H1 (cell line): ENCODE data around the gene IDH2. TPM values are rescaled to one million over a fixed set of nuclear protein-coding genes. Genes with fewer than 3 reads are reported as not detected.

Experiments
- CTCF ChIA-PET: fragments of 300-600 bp; sonication (Branson Sonifier 250); formaldehyde crosslinking; loops from one replicate; lab custom pipeline; 2021; ENCODE audit not compliant: partially characterized antibody; lab: Charles Lee
- POLR2A ChIA-PET: fragments of 300-600 bp; sonication (Branson Sonifier 250); formaldehyde crosslinking; loops from one replicate; lab custom pipeline; 2021; ENCODE audit warnings: inconsistent platforms; ENCODE audit not compliant: partially characterized antibody; lab: Charles Lee
- DNase-seq, 2 experiments: peaks; one replicate each; pipeline versions ENCODE4 v3.0.0 to v3.0.0-alpha.2; 2010 to 2022; ENCODE audit warnings: low spot score in 2 of 2, low read depth in 1 of 2, mixed read lengths in 1 of 2
- FAIRE-seq: peaks from 2 replicates; lab custom pipeline; 2011; peaks lifted over from hg19 to GRCh38; lab: Jason Lieb, UNC
- H2AFZ ChIP-seq: 2 replicates; pipeline ENCODE4 v1.8.1; 2012; ENCODE audit warnings: low read length, inconsistent platforms
- H2AK5ac ChIP-seq: 2 replicates; pipeline ENCODE4 v1.6.1; 2013; ENCODE audit warnings: low read depth, low read length
- H2BK120ac ChIP-seq: replicated peaks from 2 replicates; pipeline ENCODE3; 2013; ENCODE audit warnings: low read depth, low read length, inconsistent platforms
- H2BK12ac ChIP-seq: 2 replicates; pipeline ENCODE4 v1.6.1; 2013; ENCODE audit warnings: low read depth, low read length
- H2BK15ac ChIP-seq: 2 replicates; pipeline ENCODE4 v1.6.1; 2013; ENCODE audit warnings: low read length
- H2BK20ac ChIP-seq: 2 replicates; pipeline ENCODE4 v1.6.1; 2013; ENCODE audit warnings: low read length
- H2BK5ac ChIP-seq: 2 replicates; pipeline ENCODE4 v1.6.1; 2013; ENCODE audit warnings: low read depth, low read length
- H3K14ac ChIP-seq: 2 replicates; pipeline ENCODE4 v1.6.1; 2013; ENCODE audit warnings: inconsistent platforms; ENCODE audit not compliant: insufficient read length
- H3K18ac ChIP-seq: 2 replicates; pipeline ENCODE4 v1.6.1; 2013; ENCODE audit warnings: low read length; ENCODE audit errors: extremely low read depth
- H3K23ac ChIP-seq: 2 replicates; pipeline ENCODE4 v1.6.1; 2013; ENCODE audit warnings: inconsistent platforms; ENCODE audit not compliant: insufficient read length
- H3K23me2 ChIP-seq: 2 replicates; pipeline ENCODE4 v1.6.1; 2013; ENCODE audit warnings: low read depth, low read length
- H3K27ac ChIP-seq: 2 replicates; pipeline ENCODE4 v1.6.1; 2011; ENCODE audit warnings: low read depth, low read length, inconsistent platforms
- H3K27me3 ChIP-seq, 4 experiments: replicated peaks in 1 of 4; 1 replicate in 1 of 4; 2 replicates in 3 of 4; pipeline versions ENCODE4 v1.6.1 to v1.8.1; 2011 to 2013; ENCODE audit warnings: low read length in 3 of 4, mild to moderate bottlenecking in 3 of 4, inconsistent platforms in 2 of 4, mixed read lengths in 2 of 4, moderate library complexity in 1 of 4; ENCODE audit not compliant: control insufficient read depth in 3 of 4, insufficient read depth in 3 of 4; ENCODE audit errors: extremely low read depth in 1 of 4
- H3K36me3 ChIP-seq, 4 experiments: 2 replicates each; pipeline versions ENCODE4 v1.6.1 to v1.8.1; 2011 to 2013; ENCODE audit warnings: mild to moderate bottlenecking in 4 of 4, low read length in 3 of 4, moderate library complexity in 2 of 4, control low read depth in 1 of 4, inconsistent platforms in 1 of 4; ENCODE audit not compliant: insufficient read depth in 4 of 4, control insufficient read depth in 2 of 4
- H3K4ac ChIP-seq: replicated peaks from 2 replicates; pipeline ENCODE3; 2013; ENCODE audit warnings: low read length, low read depth, mixed read lengths, inconsistent platforms; ENCODE audit not compliant: insufficient read length
- H3K4me1 ChIP-seq, 4 experiments: replicated peaks in 1 of 4; 1 replicate in 1 of 4; 2 replicates in 3 of 4; pipeline versions ENCODE4 v1.6.1 to v1.8.1; 2011 to 2013; ENCODE audit warnings: low read length in 3 of 4, inconsistent platforms in 2 of 4, mixed read lengths in 1 of 4; ENCODE audit not compliant: insufficient read depth in 4 of 4, control insufficient read depth in 3 of 4
- H3K4me2 ChIP-seq, 2 experiments: 2 replicates each; pipeline versions ENCODE4 v1.6.1 to v1.8.1; 2011 to 2013; ENCODE audit warnings: low read depth in 2 of 2, low read length in 2 of 2, control low read depth in 1 of 2, inconsistent platforms in 1 of 2, mild to moderate bottlenecking in 1 of 2; ENCODE audit not compliant: insufficient read depth in 1 of 2
- H3K4me3 ChIP-seq, 4 experiments: fragments of 200-600, 300-600 bp in 1 of 4; sonication (generic), shearing (Covaris generic), sonication (Bioruptor Twin) in 1 of 4; 2 replicates each; pipeline versions ENCODE4 v1.5.1 to v1.8.1; 2011 to 2016; ENCODE audit warnings: low read length in 4 of 4, low read depth in 3 of 4, control low read depth in 2 of 4, inconsistent platforms in 2 of 4, mild to moderate bottlenecking in 2 of 4, mixed read lengths in 1 of 4, moderate library complexity in 1 of 4; ENCODE audit not compliant: insufficient read depth in 2 of 4; ENCODE audit errors: extremely low read depth in 1 of 4
- H3K56ac ChIP-seq: replicated peaks from 2 replicates; pipeline ENCODE3; 2013; ENCODE audit warnings: low read depth, mild to moderate bottlenecking, mixed read lengths, low read length, inconsistent platforms; ENCODE audit not compliant: insufficient read length
- H3K79me1 ChIP-seq: 2 replicates; pipeline ENCODE4 v1.6.1; 2013; ENCODE audit warnings: low read depth, low read length, control low read depth
- H3K79me2 ChIP-seq, 2 experiments: 2 replicates each; pipeline versions ENCODE4 v1.6.1 to v1.8.1; 2012 to 2013; ENCODE audit warnings: low read length in 2 of 2, mild to moderate bottlenecking in 2 of 2, inconsistent platforms in 1 of 2; ENCODE audit not compliant: insufficient read depth in 2 of 2, control insufficient read depth in 1 of 2
- H3K9ac ChIP-seq, 4 experiments: replicated peaks in 1 of 4; 1 replicate in 1 of 4; 2 replicates in 3 of 4; pipeline versions ENCODE4 v1.6.1 to v1.8.1; 2011 to 2013; ENCODE audit warnings: low read depth in 3 of 4, low read length in 3 of 4, control low read depth in 2 of 4, mild to moderate bottlenecking in 2 of 4, moderate library complexity in 2 of 4, inconsistent platforms in 1 of 4; ENCODE audit errors: extremely low read depth in 1 of 4
- H3K9me3 ChIP-seq, 2 experiments: 2 replicates each; pipeline versions ENCODE4 v1.6.1 to v1.8.1; 2012 to 2013; ENCODE audit warnings: mild to moderate bottlenecking in 2 of 2, moderate library complexity in 2 of 2, control low read depth in 1 of 2, inconsistent platforms in 1 of 2, low read depth in 1 of 2, low read length in 1 of 2, mixed read lengths in 1 of 2; ENCODE audit not compliant: insufficient read depth in 2 of 2
- H4K20me1 ChIP-seq, 2 experiments: replicated peaks in 1 of 2; 2 replicates each; pipeline versions ENCODE3 to v1.8.1; 2011 to 2013; ENCODE audit warnings: inconsistent platforms in 2 of 2, low read length in 2 of 2, mild to moderate bottlenecking in 1 of 2; ENCODE audit not compliant: insufficient read depth in 2 of 2, control insufficient read depth in 1 of 2
- H4K5ac ChIP-seq: 2 replicates; pipeline ENCODE4 v1.6.1; 2013; ENCODE audit warnings: low read length, low read depth, mixed read lengths, inconsistent platforms; ENCODE audit not compliant: insufficient read length
- H4K8ac ChIP-seq: 2 replicates; pipeline ENCODE4 v1.8.0; 2013; ENCODE audit warnings: mild to moderate bottlenecking, moderate library complexity, low read length, inconsistent platforms; ENCODE audit not compliant: insufficient read depth; ENCODE audit errors: extremely low read depth
- H4K91ac ChIP-seq: replicated peaks from 2 replicates; pipeline ENCODE3; 2013; ENCODE audit warnings: low read length, mixed read lengths, inconsistent platforms; ENCODE audit not compliant: insufficient read length
- BRCA1 ChIP-seq: IDR thresholded peaks from 2 replicates; pipeline ENCODE4 v1.6.1; 2012; ENCODE audit warnings: low read depth, low read length, improper control_type of control experiment
- CBX8 ChIP-seq: fragments of 300-800, 300-1000 bp; sonication (generic); IDR thresholded peaks from 2 replicates; pipeline ENCODE4 v1.7.1; 2016; ENCODE audit warnings: low read depth, low read length, borderline replicate concordance
- CHD1 ChIP-seq: IDR thresholded peaks from 2 replicates; pipeline ENCODE4 v1.6.1; 2012; ENCODE audit warnings: low read depth, low read length, improper control_type of control experiment
- EGR1 ChIP-seq: IDR thresholded peaks from 2 replicates; pipeline ENCODE4 v1.6.1; 2011; ENCODE audit warnings: low read depth, low read length, borderline replicate concordance
- EP300 ChIP-seq, 2 experiments: IDR thresholded peaks; 1 replicate in 1 of 2; 2 replicates in 1 of 2; pipeline ENCODE4 v1.6.1; 2011 to 2012; ENCODE audit warnings: low read depth in 2 of 2, low read length in 2 of 2, mild to moderate bottlenecking in 2 of 2, borderline replicate concordance in 1 of 2, inconsistent platforms in 1 of 2, moderate library complexity in 1 of 2
- HDAC6 ChIP-seq: IDR thresholded peaks from one replicate; pipeline ENCODE4 v1.7.1; 2012; ENCODE audit warnings: low read depth, mild to moderate bottlenecking, inconsistent platforms, low read length, moderate library complexity
- JUND ChIP-seq: IDR thresholded peaks from 2 replicates; pipeline ENCODE4 v1.6.1; 2011; ENCODE audit warnings: mild to moderate bottlenecking, improper control_type of control experiment, low read length
- NRF1 ChIP-seq: IDR thresholded peaks from 2 replicates; pipeline ENCODE4 v1.6.1; 2011; ENCODE audit warnings: mild to moderate bottlenecking, low read depth, low read length, improper control_type of control experiment
- PHF8 ChIP-seq: fragments of 200-600 bp; sonication (generic); conservative IDR thresholded peaks from 2 replicates; pipeline ENCODE4 v1.7.1; 2012; ENCODE audit warnings: low read depth, mild to moderate bottlenecking, inconsistent platforms, low read length, moderate library complexity
- POLR2A ChIP-seq, 2 experiments: IDR thresholded peaks; 1 replicate in 1 of 2; 2 replicates in 1 of 2; pipeline ENCODE4 v1.6.1; 2011; ENCODE audit warnings: low read depth in 2 of 2, low read length in 2 of 2, mild to moderate bottlenecking in 2 of 2; ENCODE audit errors: control extremely low read depth in 1 of 2
- POLR2AphosphoS5 ChIP-seq: IDR thresholded peaks from 2 replicates; pipeline ENCODE4 v1.6.1; 2011; ENCODE audit warnings: low read depth, low read length
- RBBP5 ChIP-seq: IDR thresholded peaks from 2 replicates; pipeline ENCODE4 v1.7.1; 2012; ENCODE audit warnings: low read depth, mild to moderate bottlenecking, inconsistent platforms, low read length, moderate library complexity, borderline replicate concordance
- RFX5 ChIP-seq: IDR thresholded peaks from 2 replicates; pipeline ENCODE4 v1.6.1; 2011; ENCODE audit warnings: low read depth, low read length, improper control_type of control experiment, borderline replicate concordance
- USF2 ChIP-seq: IDR thresholded peaks from 2 replicates; pipeline ENCODE4 v1.6.1; 2011; ENCODE audit warnings: low read length, improper control_type of control experiment
- WGBS, 2 experiments: shearing (Covaris generic) in 1 of 2; methylation state at CpG; one replicate each; pipeline versions ENCODE4 v1.1.6 to v1.1.7; 2013 to 2015; ENCODE audit warnings: low lambda C conversion rate in 2 of 2, mixed read lengths in 2 of 2, inconsistent platforms in 1 of 2, low coverage in 1 of 2, missing lambda C conversion rate in 1 of 2; ENCODE audit not compliant: insufficient replicate concordance in 2 of 2, insufficient coverage in 1 of 2, insufficient read length in 1 of 2; ENCODE audit errors: extremely low coverage in 1 of 2, missing lambda C conversion rate in 1 of 2; 5-methylcytosine and 5-hydroxymethylcytosine counted together
- polyA plus RNA-seq, 7 experiments: library from polyadenylated mRNA; depleted of rRNA in 3 of 7; stranded (reverse) in 5 of 7; unstranded in 2 of 7; fragments of >200 nt in 5 of 7; fragments of 200-250 nt in 2 of 7; gene quantifications; 1 replicate in 5 of 7; 2 replicates in 1 of 7; 4 replicates in 1 of 7; pipeline versions ENCODE4 v1.2.1 to v1.2.3, GENCODE V29; 2011 to 2013; ENCODE audit warnings: missing spikeins in 2 of 7, mixed read lengths in 2 of 7
- total RNA-seq: library from RNA; stranded (reverse); fragmentation: NEBNext Ultra II Directional; extraction: Animal tissue kit (Norgen Biotek cat#: 25700); gene quantifications from 2 replicates; pipeline ENCODE4 v1.2.1, GENCODE V29; 2021

Gene IDH2
- total and polyA plus RNA-seq, 2 of the 8 experiments (the other 6 are each of a cell fraction or from before 2014, with no cell fraction given): 64.2 to 84.6 TPM

DNA sequence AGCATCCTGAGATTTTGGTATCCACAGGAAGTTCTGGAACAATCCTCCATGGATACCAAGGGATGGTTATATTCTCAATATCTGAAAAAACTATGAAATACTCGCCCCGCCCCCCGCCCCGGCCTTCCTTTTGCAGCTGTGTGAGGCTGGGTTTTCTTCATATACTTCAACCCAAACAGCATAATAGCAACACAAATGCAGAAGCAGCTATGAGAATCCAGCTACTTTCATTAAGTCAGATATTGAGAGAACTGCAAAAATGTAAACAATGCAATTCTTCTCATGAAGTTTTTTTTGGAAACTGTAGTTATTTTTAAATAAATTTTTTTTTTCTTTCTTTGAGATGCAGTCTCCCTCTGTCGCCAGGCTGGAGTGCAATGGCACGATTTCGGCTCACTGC is 10.9 kb upstream of the IDH2 start:
- FAIRE-seq: no peak
- H3K9ac ChIP-seq: no peak overlapping the region

More for the DNA sequence above, 10.9 kb upstream of the IDH2 start:
- H3K4ac ChIP-seq: no peak overlapping the region
- H4K8ac ChIP-seq: no peak overlapping the region
- H3K79me2 ChIP-seq: no peaks in the 10 kb centered on the region
- no peak overlapping the region for H2BK5ac ChIP-seq
- no peak overlapping the region for H4K5ac ChIP-seq
- H2AFZ ChIP-seq: no peak overlapping the region
- H2BK120ac ChIP-seq: no peak overlapping the region
- no peak overlapping the region for H2BK12ac ChIP-seq
- no peaks in the 10 kb centered on the region; the same call in 1 of the 2 replicates for H3K23me2 ChIP-seq
- H4K20me1 ChIP-seq: no peaks in the 10 kb centered on the region
- H3K4me1 ChIP-seq: no peaks in the 10 kb centered on the region
- H3K56ac ChIP-seq: no peak overlapping the region
- no peak overlapping the region for H3K4me3 ChIP-seq
- peaks cover 0 to 11% of the 10 kb centered on the region in 2 experiments; a peak in 3 of 4 replicates for H3K9me3 ChIP-seq
- TF ChIP-seq EGR1: no peak
- TF ChIP-seq CBX8: no peak
- TF ChIP-seq EP300 (IDR thresholded peaks at IDR 0.05; ENCODE audit: borderline replicate concordance in 1 of 2, low read depth in 2 of 2, low read length in 2 of 2): no peak
- no peak for TF ChIP-seq POLR2AphosphoS5
- TF ChIP-seq NRF1: no peak
- no peak for TF ChIP-seq POLR2A (IDR thresholded peaks at IDR 0.05; ENCODE audit: control extremely low read depth in 1 of 2, low read depth in 2 of 2, low read length in 2 of 2)
- no peak for TF ChIP-seq CHD1
- no peak for TF ChIP-seq RBBP5
- no peak for TF ChIP-seq JUND
- no peak for TF ChIP-seq PHF8
- no peak for TF ChIP-seq HDAC6
- no peak for TF ChIP-seq USF2
- no peak for TF ChIP-seq RFX5
- no peak for TF ChIP-seq BRCA1
- TF ChIP-seq, all 59 proteins: peak for 0
- DNase-seq: no peak
- no peak overlapping the region for H4K91ac ChIP-seq
- no peaks in the 10 kb centered on the region for H3K36me3 ChIP-seq
- no peak overlapping the region for H2AK5ac ChIP-seq
- H2BK20ac ChIP-seq: no peak overlapping the region
- H3K18ac ChIP-seq: no peak overlapping the region
- H3K79me1 ChIP-seq: no peaks in the 10 kb centered on the region
- no peak overlapping the region for H3K14ac ChIP-seq
- H3K27me3 ChIP-seq: no peaks in the 10 kb centered on the region
- CTCF ChIA-PET: interaction anchor here (0.7 to 1.2 kb wide), 2 partner anchors 9 to 73 kb away, joined by 3 to 4 read pairs; no protein-coding TSS in a partner anchor
- H3K4me2 ChIP-seq: no peak overlapping the region
- no peak overlapping the region for H3K23ac ChIP-seq
- no peak overlapping the region for H3K27ac ChIP-seq
- no peak overlapping the region for H2BK15ac ChIP-seq
- 87% methylated on average over 6 of the region's 7 CpGs; no CpG with 5 or more reads in 1 of the 2 experiments for WGBS, 2 experiments
- POLR2A ChIA-PET: no interaction called here
